NOMO-1 treated with dmso at 0.1 percent for 144 hours (cell line): ENCODE data around the gene OCA2.
"Not testable (repeated sequence)": the region's sequence is repeated elsewhere in the genome, so short reads cannot be mapped to it uniquely, and the experiment has no call there.

Source experiments
- DNase-seq: peaks from one replicate; lab custom pipeline; 2025; ENCODE audit not compliant: unreplicated experiment; lab: John Stamatoyannopoulos, UW

OCA2 gene

GRCh38 chr15:28098766-28099554 is at the start of gene OCA2:
Gene OCA2 (minus strand): TSS chr15:28099315. CDS start chr15:28081874, 17,441 bp downstream.
- peak; percentile 16 for DNase-seq

GRCh38 chr15:28147801-28148200 is 48.7 kb upstream of the OCA2 start:
- no peak for DNase-seq

GRCh38 chr15:28145419-28145818 is 46.3 kb upstream of the OCA2 start:
- not testable (repeated sequence) for DNase-seq

GRCh38 chr15:28140062-28140461 is 40.9 kb upstream of the OCA2 start:
- no peak for DNase-seq

- not testable (repeated sequence) for DNase-seq
These were observed 38.4 kb upstream of the OCA2 start for GRCh38 chr15:28137408-28138039.

GRCh38 chr15:28136236-28136904 is 37.3 kb upstream of the OCA2 start:
- peak; percentile 8 for DNase-seq

GRCh38 chr15:28133281-28133680 is 34.2 kb upstream of the OCA2 start:
- DNase-seq: no peak

GRCh38 chr15:28132524-28133275 is 33.6 kb upstream of the OCA2 start:
- no peak for DNase-seq

- DNase-seq: no peak
These were observed 32.8 kb upstream of the OCA2 start for GRCh38 chr15:28131946-28132345.

GRCh38 chr15:28131400-28131799 is 32.3 kb upstream of the OCA2 start:
- DNase-seq: no peak

GRCh38 chr15:28130651-28131050 is 31.5 kb upstream of the OCA2 start:
- no peak for DNase-seq

- DNase-seq: no peak
These were observed 30.2 kb upstream of the OCA2 start for GRCh38 chr15:28129231-28129848.

GRCh38 chr15:28128031-28128430 is 28.9 kb upstream of the OCA2 start:
- DNase-seq: no peak

GRCh38 chr15:28127036-28127435 is 27.9 kb upstream of the OCA2 start:
- no peak for DNase-seq

GRCh38 chr15:28125673-28126651 is 26.8 kb upstream of the OCA2 start:
- no peak for DNase-seq

- DNase-seq: no peak
These were observed 25.7 kb upstream of the OCA2 start for GRCh38 chr15:28124841-28125240.

GRCh38 chr15:28123408-28124023 is 24.4 kb upstream of the OCA2 start:
- peak; percentile 30 for DNase-seq

- DNase-seq: no peak
These were observed 23.2 kb upstream of the OCA2 start for GRCh38 chr15:28122038-28122949.
